Loucy (cell line): ENCODE measurements around the gene CIROP.

ENCODE experiments used
- EZH2phosphoT487 ChIP-seq: fragments of 200-600 bp; IDR thresholded peaks from 2 replicates; pipeline ENCODE4 v1.6.1; 2018; ENCODE audit warnings: antibody characterized with exemption, mild to moderate bottlenecking, moderate library complexity, borderline replicate concordance
- TF ChIP-seq, protein P1 (sequence below): fragments of 200-600 bp; sonication (generic); conservative IDR thresholded peaks from 2 replicates; pipeline ENCODE4 v1.5.1; 2014; ENCODE audit warnings: mild to moderate bottlenecking, antibody characterized with exemption, low read length

DNA sequence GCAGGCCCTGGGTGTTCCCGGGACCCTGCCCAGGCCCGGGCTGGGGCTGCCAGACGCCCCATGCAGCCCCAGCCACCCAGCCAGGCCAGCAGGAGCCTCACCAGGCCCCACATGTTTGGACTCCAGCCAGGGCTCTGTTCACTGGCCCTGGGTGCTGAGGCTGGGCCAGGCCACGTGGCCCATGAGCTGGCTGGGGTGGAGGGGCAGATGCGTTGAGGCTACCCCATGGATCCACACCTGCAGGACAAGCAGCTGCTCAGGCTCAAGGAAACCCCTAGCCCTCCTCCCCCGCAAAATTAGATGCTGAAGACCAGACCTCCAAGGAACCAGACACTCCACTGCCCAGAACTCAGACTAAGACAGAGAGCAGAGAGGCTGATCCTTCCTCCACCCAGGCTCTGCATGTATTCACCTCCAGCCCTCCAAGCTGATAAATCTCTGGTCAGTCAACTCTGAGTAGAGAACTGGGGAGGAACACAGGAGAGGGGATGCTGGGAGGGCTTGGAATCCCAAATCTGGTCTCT lies 49.1 kb downstream of the CIROP start:
- TF ChIP-seq, protein P1, sequence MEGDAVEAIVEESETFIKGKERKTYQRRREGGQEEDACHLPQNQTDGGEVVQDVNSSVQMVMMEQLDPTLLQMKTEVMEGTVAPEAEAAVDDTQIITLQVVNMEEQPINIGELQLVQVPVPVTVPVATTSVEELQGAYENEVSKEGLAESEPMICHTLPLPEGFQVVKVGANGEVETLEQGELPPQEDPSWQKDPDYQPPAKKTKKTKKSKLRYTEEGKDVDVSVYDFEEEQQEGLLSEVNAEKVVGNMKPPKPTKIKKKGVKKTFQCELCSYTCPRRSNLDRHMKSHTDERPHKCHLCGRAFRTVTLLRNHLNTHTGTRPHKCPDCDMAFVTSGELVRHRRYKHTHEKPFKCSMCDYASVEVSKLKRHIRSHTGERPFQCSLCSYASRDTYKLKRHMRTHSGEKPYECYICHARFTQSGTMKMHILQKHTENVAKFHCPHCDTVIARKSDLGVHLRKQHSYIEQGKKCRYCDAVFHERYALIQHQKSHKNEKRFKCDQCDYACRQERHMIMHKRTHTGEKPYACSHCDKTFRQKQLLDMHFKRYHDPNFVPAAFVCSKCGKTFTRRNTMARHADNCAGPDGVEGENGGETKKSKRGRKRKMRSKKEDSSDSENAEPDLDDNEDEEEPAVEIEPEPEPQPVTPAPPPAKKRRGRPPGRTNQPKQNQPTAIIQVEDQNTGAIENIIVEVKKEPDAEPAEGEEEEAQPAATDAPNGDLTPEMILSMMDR, result no peak
- no peak for TF ChIP-seq EZH2phosphoT487
